K562 (cell line): ENCODE data around the gene YPEL2. TPM values are rescaled to one million over a fixed set of nuclear protein-coding genes. Genes with fewer than 3 reads are reported as not detected.

Source experiments
- ATAC-seq: fragments of 200-7000 bp; cut with Tn5 transposase; 3 replicates; pipeline ENCODE4 v1.9.1; 2020; ENCODE audit warnings: moderate library complexity
- BruUV-seq: library from RNA; stranded (reverse); fragments of 400-500 nt; replicated peaks from 2 replicates; lab custom pipeline; 2021; lab: Mats Ljungman, UMichigan
- CTCF ChIA-PET: fragments of 300-600 bp; formaldehyde crosslinking; extraction: SDS; loops from one replicate; lab custom pipeline; 2021; ENCODE audit warnings: low intra/inter-chr PET ratio; lab: Yijun Ruan, JAX
- POLR2A ChIA-PET: fragments of 300-600, 350-650 bp; sonication (Branson Sonifier 250); formaldehyde crosslinking; extraction: SDS; loops from one replicate; lab custom pipeline; 2021; ENCODE audit warnings: antibody characterized with exemption, inconsistent platforms; lab: Yijun Ruan, JAX
- DNase-seq, 4 experiments: peaks; one replicate each; pipeline versions ENCODE4 v3.0.0 to v3.0.0-alpha.2; 2011 to 2018; ENCODE audit warnings: low spot score in 3 of 4, mixed read lengths in 3 of 4; ENCODE audit errors: extremely low read depth in 1 of 4
- FAIRE-seq: peaks from 2 replicates; lab custom pipeline; 2011; peaks lifted over from hg19 to GRCh38; lab: Jason Lieb, UNC
- H2AFZ ChIP-seq: 2 replicates; pipeline ENCODE4 v1.6.0; 2011; ENCODE audit warnings: low read depth, low read length, control low read depth, inconsistent platforms
- H3K27ac ChIP-seq: fragments of 200-600 bp; 3 replicates; pipeline ENCODE4 v1.8.0; 2011; ENCODE audit warnings: low read depth, mild to moderate bottlenecking, control low read depth, inconsistent platforms, low read length, moderate library complexity, mixed read lengths; ENCODE audit errors: extremely low read depth
- H3K27me3 ChIP-seq, 2 experiments: fragments of 300-600 bp in 1 of 2; 2 replicates in 1 of 2; 3 replicates in 1 of 2; pipeline versions ENCODE4 v1.6.0 to v1.8.0; 2011; ENCODE audit warnings: inconsistent platforms in 2 of 2, low read length in 2 of 2, mild to moderate bottlenecking in 1 of 2, mixed read lengths in 1 of 2, moderate library complexity in 1 of 2; ENCODE audit not compliant: control insufficient read depth in 2 of 2, insufficient read depth in 2 of 2
- H3K36me3 ChIP-seq: fragments of 300-600 bp; 3 replicates; pipeline ENCODE4 v1.8.0; 2011; ENCODE audit warnings: mild to moderate bottlenecking, low read length, inconsistent platforms; ENCODE audit not compliant: control insufficient read depth, insufficient read depth
- H3K4me1 ChIP-seq, 2 experiments: fragments of 200-600 bp in 1 of 2; replicated peaks in 1 of 2; 2 replicates in 1 of 2; 3 replicates in 1 of 2; pipeline versions ENCODE4 v1.5.1 to v1.8.0; 2011; ENCODE audit warnings: inconsistent platforms in 2 of 2, low read length in 2 of 2, mild to moderate bottlenecking in 1 of 2, mixed read lengths in 1 of 2, moderate library complexity in 1 of 2; ENCODE audit not compliant: control insufficient read depth in 2 of 2, insufficient read depth in 2 of 2
- H3K4me2 ChIP-seq: 2 replicates; pipeline ENCODE4 v1.6.1; 2011; ENCODE audit warnings: low read length, control low read depth, inconsistent platforms, mixed read lengths; ENCODE audit not compliant: insufficient read depth
- H3K4me3 ChIP-seq: fragments of 200-600 bp; sonication (generic), shearing (Covaris generic); 2 replicates; pipeline ENCODE4 v1.5.1; 2016; ENCODE audit warnings: control low read depth, inconsistent platforms
- H3K79me2 ChIP-seq: fragments of 200-600 bp; 3 replicates; pipeline ENCODE4 v1.8.0; 2011; ENCODE audit warnings: low read length, inconsistent platforms; ENCODE audit not compliant: control insufficient read depth, insufficient read depth
- H3K9ac ChIP-seq, 2 experiments: 2 replicates each; pipeline versions ENCODE4 v1.6.0 to v1.6.1; 2011; ENCODE audit warnings: low read depth in 2 of 2, low read length in 2 of 2, control low read depth in 1 of 2, inconsistent platforms in 1 of 2, mild to moderate bottlenecking in 1 of 2, mixed read lengths in 1 of 2; ENCODE audit not compliant: insufficient read depth in 1 of 2
- H3K9me1 ChIP-seq: one replicate; pipeline ENCODE4 v1.6.0; 2011; ENCODE audit warnings: inconsistent platforms, mild to moderate bottlenecking, low read length, moderate library complexity; ENCODE audit not compliant: control insufficient read depth, insufficient read depth
- H3K9me3 ChIP-seq: replicated peaks from 2 replicates; pipeline ENCODE4 v1.5.1; 2011; ENCODE audit warnings: low read depth, low read length, inconsistent platforms; ENCODE audit not compliant: control insufficient read depth, insufficient read depth
- H4K20me1 ChIP-seq: replicated peaks from 2 replicates; pipeline ENCODE4 v1.6.1; 2011; ENCODE audit warnings: low read length, inconsistent platforms, mixed read lengths; ENCODE audit not compliant: control insufficient read depth, insufficient read depth
- GTF3C2 ChIP-seq: IDR thresholded peaks from 3 replicates; pipeline ENCODE4 v1.6.1; 2011; ENCODE audit warnings: borderline replicate concordance, mild to moderate bottlenecking, moderate library complexity; ENCODE audit not compliant: insufficient read length; ENCODE audit errors: extremely low read depth
- TFE3 ChIP-seq: fragments of 450-650 bp; formaldehyde crosslinking; IDR thresholded peaks from 2 replicates; pipeline ENCODE4 v1.4.0; 2020; ENCODE audit warnings: mild to moderate bottlenecking, mixed read lengths
- WGBS: fragments of 100-300 bp; shearing (Covaris generic); methylation state at CpG from one replicate; pipeline ENCODE4 v1.1.6; 2016; ENCODE audit warnings: low coverage, mixed read lengths; ENCODE audit not compliant: insufficient coverage; ENCODE audit errors: missing lambda C conversion rate; 5-methylcytosine and 5-hydroxymethylcytosine counted together
- in situ Hi-C: fragments of 300-500 bp; cut with MboI; formaldehyde crosslinking; loops from 4 replicates; pipeline ENCODE4 v1.15.0; 2018; ENCODE audit warnings: inconsistent platforms, mixed read lengths
- intact Hi-C: fragments of 100-400 bp; cut with micrococcal nuclease; formaldehyde crosslinking; loops from 2 replicates; pipeline ENCODE4 v1.14.2; 2022
- polyA plus RNA-seq, 8 experiments: library from polyadenylated mRNA; depleted of rRNA in 4 of 8; stranded (reverse) in 5 of 8; unstranded in 3 of 8; fragments of >200 nt; fragmentation: Nextera tagmentation in 2 of 8; fragmentation: Illumina TruSeq in 1 of 8; extraction: Ambion mirVana in 2 of 8; extraction: Trizol in 1 of 8; gene quantifications; 2 replicates each; pipeline versions ENCODE4 v1.2.1 to v1.2.3, GENCODE V29; 2011 to 2014; ENCODE audit warnings: inconsistent platforms in 1 of 8, missing spikeins in 1 of 8
- total RNA-seq, 7 experiments: library from RNA; depleted of rRNA in 6 of 7; stranded (reverse); fragments of >200 nt in 6 of 7; fragmentation: Illumina TruSeq in 2 of 7; extraction: Trizol in 2 of 7; gene quantifications; 2 replicates each; pipeline versions ENCODE4 v1.2.1 to v1.2.3, GENCODE V29; 2011 to 2021; ENCODE audit warnings: low replicate concordance in 1 of 7

Gene YPEL2
- total and polyA plus RNA-seq, 9 of the 15 experiments (the other 6 are each of a cell fraction or from before 2014, with no cell fraction given) = 0.11 to 2.4 (median 0.47) TPM

- Histone ChIP-seq H3K9me1 (no peaks in the 10 kb centered on the region), H3K9ac (no peak overlapping the region), H3K36me3 (no peaks in the 10 kb centered on the region), H3K79me2 (no peaks in the 10 kb centered on the region), H3K9me3 (no peaks in the 10 kb centered on the region), H3K27ac (no peak overlapping the region), H3K4me2 (no peak overlapping the region), H3K4me1 (no peaks in the 10 kb centered on the region), H3K4me3 (no peak overlapping the region), H3K27me3 (no peaks in the 10 kb centered on the region), H4K20me1 (no peaks in the 10 kb centered on the region), H2AFZ (no peak overlapping the region)
- no peak for FAIRE-seq
- intact Hi-C loops = no loop called here
- TF ChIP-seq GTF3C2 (no peak), TFE3 (CRISPR knock-in tag) (no peak)
- CTCF ChIA-PET = no interaction called here
- WGBS = 55% methylated on average over 2 of the region's 2 CpGs
- BruUV-seq = no TSS peak
- no peak for DNase-seq
- in situ Hi-C loops = loop anchor here (10.0 kb wide), 1 partner anchor 340 kb away; no protein-coding TSS in a partner anchor
- ATAC-seq = no peak
- POLR2A ChIA-PET = no interaction called here
Observed at GRCh38 chr17:59304811-59305210, 26.6 kb upstream of the YPEL2 start.
